Sigmoid colon (tissue), 4 donors: ENCODE data around the gene RHOXF2.
"Not testable (repeated sequence)": the region's sequence is repeated elsewhere in the genome, so short reads cannot be mapped to it uniquely, and the experiment has no call there.

Source experiments
- EP300 ChIP-seq, 4 donors: sonication (generic); formaldehyde crosslinking; IDR thresholded peaks; one replicate each; pipeline ENCODE4 v1.6.1; 2017; ENCODE audit warnings: antibody characterized with exemption in 4 of 4
- POLR2A ChIP-seq, 2 donors: fragments of 450-650 bp; IDR thresholded peaks; one replicate each; pipeline ENCODE4 v1.6.1; 2016; ENCODE audit warnings: antibody characterized with exemption in 2 of 2, mild to moderate bottlenecking in 2 of 2, moderate library complexity in 2 of 2
- TF ChIP-seq, protein P1 (sequence below), 4 experiments: fragments of 450-650 bp in 3 of 4; fragments of 200-600 bp in 1 of 4; IDR thresholded peaks; one replicate each; pipeline ENCODE4 v1.5.1; 2016 to 2019; ENCODE audit warnings: antibody characterized with exemption in 4 of 4, mild to moderate bottlenecking in 3 of 4, moderate library complexity in 2 of 4

DNA sequence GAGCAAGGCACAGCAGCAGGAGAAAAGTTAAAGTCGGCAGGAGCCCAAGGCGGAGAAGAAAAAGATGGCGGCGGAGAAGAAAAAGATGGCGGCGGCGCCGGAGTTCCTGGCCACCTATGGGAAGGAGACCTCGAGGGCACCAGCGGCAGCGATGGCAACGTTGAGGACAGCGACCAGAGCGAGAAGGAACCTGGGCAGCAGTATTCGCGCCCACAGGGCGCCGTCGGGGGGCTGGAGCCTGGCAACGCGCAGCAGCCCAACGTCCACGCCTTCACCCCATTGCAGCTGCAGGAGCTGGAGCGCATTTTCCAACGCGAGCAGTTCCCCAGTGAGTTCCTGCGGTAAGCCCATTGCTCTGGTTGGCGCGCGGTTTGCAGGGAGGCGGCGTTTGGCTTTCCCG, 673 bp downstream of the RHOXF2 start:
- TF ChIP-seq, protein P1, sequence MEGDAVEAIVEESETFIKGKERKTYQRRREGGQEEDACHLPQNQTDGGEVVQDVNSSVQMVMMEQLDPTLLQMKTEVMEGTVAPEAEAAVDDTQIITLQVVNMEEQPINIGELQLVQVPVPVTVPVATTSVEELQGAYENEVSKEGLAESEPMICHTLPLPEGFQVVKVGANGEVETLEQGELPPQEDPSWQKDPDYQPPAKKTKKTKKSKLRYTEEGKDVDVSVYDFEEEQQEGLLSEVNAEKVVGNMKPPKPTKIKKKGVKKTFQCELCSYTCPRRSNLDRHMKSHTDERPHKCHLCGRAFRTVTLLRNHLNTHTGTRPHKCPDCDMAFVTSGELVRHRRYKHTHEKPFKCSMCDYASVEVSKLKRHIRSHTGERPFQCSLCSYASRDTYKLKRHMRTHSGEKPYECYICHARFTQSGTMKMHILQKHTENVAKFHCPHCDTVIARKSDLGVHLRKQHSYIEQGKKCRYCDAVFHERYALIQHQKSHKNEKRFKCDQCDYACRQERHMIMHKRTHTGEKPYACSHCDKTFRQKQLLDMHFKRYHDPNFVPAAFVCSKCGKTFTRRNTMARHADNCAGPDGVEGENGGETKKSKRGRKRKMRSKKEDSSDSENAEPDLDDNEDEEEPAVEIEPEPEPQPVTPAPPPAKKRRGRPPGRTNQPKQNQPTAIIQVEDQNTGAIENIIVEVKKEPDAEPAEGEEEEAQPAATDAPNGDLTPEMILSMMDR (IDR thresholded peaks at IDR 0.05): not testable (repeated sequence)
- TF ChIP-seq EP300, POLR2A (IDR thresholded peaks at IDR 0.05): not testable (repeated sequence)
